AG04449 (cell line): ENCODE data around the gene LCOR.

Experiments used
- CTCF ChIA-PET: fragments of 350-600 bp; formaldehyde crosslinking; extraction: SDS; loops from one replicate; lab custom pipeline; 2021; ENCODE audit warnings: antibody characterized with exemption; lab: Yijun Ruan, JAX
- POLR2A ChIA-PET: fragments of 400-600, 350-600 bp; formaldehyde crosslinking; extraction: SDS; loops from one replicate; lab custom pipeline; 2020; ENCODE audit warnings: antibody characterized with exemption, inconsistent platforms; lab: Yijun Ruan, JAX
- DNase-seq: peaks from one replicate; pipeline ENCODE4 v3.0.0-alpha.2; 2010; ENCODE audit warnings: low read depth, low spot score
- H3K4me3 ChIP-seq: 2 replicates; pipeline ENCODE4 v1.5.1; 2011; ENCODE audit warnings: low read depth, mild to moderate bottlenecking, control low read depth, low read length
- CTCF ChIP-seq: IDR thresholded peaks from one replicate; pipeline ENCODE4 v1.5.1; 2011; ENCODE audit warnings: mild to moderate bottlenecking, moderate library complexity, low read length, control low read depth, inconsistent platforms; ENCODE audit not compliant: insufficient read depth; ENCODE audit errors: missing control alignments

LCOR gene

GRCh38 chr10:97019213-97019844 lies 187.2 kb downstream of the LCOR start:
- no peak for DNase-seq
- POLR2A ChIA-PET, result no interaction called here
- H3K4me3 ChIP-seq, result no peak overlapping the region
- no peak for TF ChIP-seq CTCF
- CTCF ChIA-PET, result interaction anchor here (3.0 kb wide), 1 partner anchor 17 kb away, joined by 25 read pairs; no protein-coding TSS in a partner anchor

- no peak overlapping the region for H3K4me3 ChIP-seq
- CTCF ChIA-PET, result interaction anchor here (0.7 to 3.0 kb wide), 3 partner anchors 13 to 19 kb away, joined by 3 to 25 read pairs (median 3); no protein-coding TSS in a partner anchor
- no peak for TF ChIP-seq CTCF
- DNase-seq, result no peak
- POLR2A ChIA-PET, result no interaction called here
Measured at GRCh38 chr10:97020452-97021400, 188.6 kb downstream of the LCOR start.

- TF ChIP-seq CTCF, result no peak
- ChIA-PET POLR2A (no interaction called here), CTCF (no interaction called here)
- H3K4me3 ChIP-seq, result no peak overlapping the region
- DNase-seq, result no peak
Measured at GRCh38 chr10:97022616-97023015, 190.5 kb downstream of the LCOR start.

GRCh38 chr10:97023401-97024167 lies 191.5 kb downstream of the LCOR start:
- no peak for TF ChIP-seq CTCF
- DNase-seq, result no peak
- H3K4me3 ChIP-seq, result no peak overlapping the region
- ChIA-PET POLR2A (no interaction called here), CTCF (interaction anchor here (0.8 to 7.9 kb wide), 5 partner anchors 12 to 90 kb away, joined by 3 to 153 read pairs (median 3); no protein-coding TSS in a partner anchor)

- no peak for TF ChIP-seq CTCF
- ChIA-PET CTCF (interaction anchor here (0.8 to 7.9 kb wide), 25 partner anchors 8 to 654 kb away, joined by 3 to 153 read pairs (median 4); no protein-coding TSS in a partner anchor), POLR2A (no interaction called here)
- H3K4me3 ChIP-seq, result peak overlapping the region; percentile 15
- DNase-seq, result peak; percentile 49
Measured at GRCh38 chr10:97024168-97025073, 192.3 kb downstream of the LCOR start.
